SKM-1 (cell line): ENCODE measurements around the gene ZNF98.

Experiments used
- DNase-seq: peaks from one replicate; lab custom pipeline; 2025; ENCODE audit not compliant: unreplicated experiment; lab: John Stamatoyannopoulos, UW

The ZNF98 gene

GRCh38 chr19:22422211-22422610 is at the start of gene ZNF98:
Gene ZNF98 (minus strand): TSS chr19:22422346. CDS start chr19:22422224, 122 bp downstream.
- no peak for DNase-seq

GRCh38 chr19:22446605-22447004 is 24.5 kb upstream of the ZNF98 start:
- DNase-seq, result no peak

- DNase-seq, result no peak
Measured at GRCh38 chr19:22438011-22438410, 15.9 kb upstream of the ZNF98 start.

- no peak for DNase-seq
Measured at GRCh38 chr19:22427960-22428913, 6.1 kb upstream of the ZNF98 start.

- DNase-seq, result no peak
Measured at GRCh38 chr19:22427547-22427946, 5.4 kb upstream of the ZNF98 start.

- DNase-seq, result no peak
Measured at GRCh38 chr19:22426901-22427300, 4.8 kb upstream of the ZNF98 start.

GRCh38 chr19:22421797-22422196 is 349 bp downstream of the ZNF98 start:
- no peak for DNase-seq

GRCh38 chr19:22354665-22355064 is 67.5 kb downstream of the ZNF98 start:
- no peak for DNase-seq
